Measurements from ENCODE around the gene MARS2.
"Not testable (repeated sequence)": the region's sequence is repeated elsewhere in the genome, so short reads cannot be mapped to it uniquely, and the experiment has no call there.

The MARS2 gene

DNA sequence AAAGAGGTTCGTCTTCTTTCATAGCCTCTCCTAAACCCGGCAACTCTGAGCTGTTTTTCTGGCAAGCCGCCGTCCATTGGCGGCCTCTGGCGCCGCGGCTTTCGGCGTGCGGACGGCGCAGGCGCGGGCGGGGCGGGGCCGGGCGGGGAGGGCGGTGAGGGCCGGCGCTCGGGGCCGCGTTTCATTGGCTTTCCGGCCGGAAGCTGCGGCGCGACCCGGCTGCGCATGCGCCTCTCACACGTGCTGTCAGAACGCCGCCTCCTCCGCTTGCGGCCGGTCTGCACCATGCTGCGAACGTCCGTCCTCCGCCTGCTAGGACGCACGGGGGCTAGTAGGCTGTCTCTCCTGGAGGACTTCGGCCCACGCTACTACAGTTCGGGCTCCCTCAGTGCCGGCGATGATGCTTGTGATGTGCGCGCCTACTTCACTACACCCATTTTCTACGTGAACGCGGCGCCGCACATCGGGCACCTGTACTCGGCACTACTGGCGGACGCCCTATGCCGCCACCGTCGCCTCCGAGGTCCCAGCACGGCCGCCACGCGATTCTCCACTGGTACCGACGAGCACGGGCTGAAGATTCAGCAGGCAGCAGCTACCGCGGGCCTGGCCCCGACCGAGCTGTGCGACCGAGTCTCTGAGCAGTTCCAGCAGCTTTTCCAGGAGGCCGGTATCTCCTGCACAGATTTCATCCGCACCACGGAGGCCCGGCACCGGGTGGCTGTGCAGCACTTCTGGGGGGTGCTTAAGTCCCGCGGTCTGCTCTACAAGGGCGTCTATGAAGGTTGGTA, at the start of gene MARS2:
MARS2 (plus strand) TSS at position 249 of the 791 bp plus-strand sequence; CDS start at position 286, 37 bp downstream.
- DNase-seq: peak; percentile 96

DNA sequence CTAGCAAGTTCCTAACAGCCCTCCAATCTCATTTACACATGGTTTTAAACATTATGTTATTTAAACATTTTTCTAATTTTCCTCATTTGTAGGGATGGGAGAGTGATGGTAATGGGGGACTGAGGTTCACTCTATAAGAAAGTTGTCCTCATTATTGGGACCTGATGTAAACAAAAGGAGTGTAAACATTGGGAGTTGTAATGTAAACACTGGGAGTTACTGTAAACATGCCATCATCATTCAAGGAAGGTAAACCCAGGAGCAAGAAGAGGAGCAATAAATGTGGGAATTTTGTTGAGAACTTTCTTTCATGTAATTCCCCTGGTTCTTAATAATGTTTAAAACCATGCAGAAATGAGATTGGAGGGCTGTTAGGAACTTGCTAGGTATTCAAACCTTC, 47.6 kb upstream of the MARS2 start:
- DNase-seq: no peak

DNA sequence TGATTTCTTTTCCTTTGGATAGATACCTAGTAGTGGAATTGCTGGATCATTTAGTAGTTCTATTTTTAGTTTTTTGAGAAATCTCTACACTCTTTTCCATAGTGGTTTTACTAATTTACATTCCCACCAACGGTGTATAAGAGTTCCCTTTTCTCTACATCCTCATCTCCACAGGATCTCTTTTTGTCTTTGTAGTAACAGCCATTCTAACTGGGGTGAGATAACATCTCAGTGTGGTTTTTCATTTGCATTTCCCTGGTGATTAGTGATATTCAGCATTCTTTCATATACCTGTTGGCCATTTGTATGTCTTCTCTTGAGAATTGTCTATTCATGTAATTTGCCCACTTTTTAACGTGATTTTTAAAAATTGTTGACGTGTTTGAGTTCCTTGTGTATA, 43.5 kb upstream of the MARS2 start:
- DNase-seq: no peak

DNA sequence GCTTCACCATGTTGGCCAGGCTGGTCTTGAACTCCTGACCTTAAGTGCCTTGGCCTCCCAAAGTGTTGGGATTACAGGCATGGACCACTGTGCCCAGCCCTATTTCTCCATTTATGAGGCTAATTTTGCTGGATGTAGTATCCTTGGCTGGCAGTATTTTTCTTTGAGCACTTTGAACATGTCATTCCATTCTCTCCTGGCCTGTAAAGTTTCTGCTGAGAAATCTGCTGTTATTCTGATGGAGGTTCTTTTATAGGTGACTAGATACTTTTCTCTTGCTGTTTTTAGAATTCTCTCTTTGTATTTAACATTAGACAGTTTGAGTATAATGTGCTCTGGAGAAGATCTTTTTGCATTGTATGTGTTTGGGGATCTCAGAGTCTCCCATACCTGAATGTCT, 38.9 kb upstream of the MARS2 start:
- DNase-seq: no peak

DNA sequence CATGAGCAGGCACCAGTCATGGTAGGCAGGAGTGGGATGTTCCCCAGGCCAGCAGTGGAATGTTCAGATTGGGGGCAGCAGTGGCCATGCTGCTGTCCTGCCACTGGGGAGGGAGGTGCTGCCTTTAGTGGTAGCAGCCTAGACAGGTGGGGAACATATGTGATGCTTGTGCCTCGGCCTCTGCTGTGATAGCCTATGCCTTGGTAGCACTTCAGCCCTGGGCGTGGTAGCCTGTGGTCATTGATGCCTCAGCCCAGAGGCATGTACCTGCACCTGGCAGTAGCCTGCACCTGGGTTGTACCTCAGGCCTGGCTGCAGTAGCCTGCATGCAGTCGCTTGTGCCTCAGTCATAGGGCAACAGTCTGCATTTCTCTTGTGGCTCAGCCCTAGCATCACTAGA, 36.9 kb upstream of the MARS2 start:
- no peak for DNase-seq

DNA sequence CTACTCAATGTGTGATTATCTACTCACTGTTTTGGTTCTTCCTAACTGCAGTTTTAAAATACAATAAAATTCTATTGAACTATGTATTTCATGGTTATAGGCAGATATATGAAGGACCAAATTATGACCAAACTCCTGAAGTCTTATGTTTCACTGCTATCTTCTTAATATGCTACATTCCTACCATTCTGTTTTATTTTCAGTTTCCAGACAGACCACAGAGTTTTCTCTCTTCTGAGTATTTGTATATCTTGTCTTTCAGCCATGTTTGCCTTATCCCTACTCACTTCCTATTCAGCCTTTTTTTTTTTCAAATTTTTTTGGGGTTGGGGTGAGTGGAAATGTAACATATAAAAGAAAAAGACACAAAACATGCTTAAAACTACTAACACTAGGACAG, 36.1 kb upstream of the MARS2 start:
- DNase-seq: no peak

DNA sequence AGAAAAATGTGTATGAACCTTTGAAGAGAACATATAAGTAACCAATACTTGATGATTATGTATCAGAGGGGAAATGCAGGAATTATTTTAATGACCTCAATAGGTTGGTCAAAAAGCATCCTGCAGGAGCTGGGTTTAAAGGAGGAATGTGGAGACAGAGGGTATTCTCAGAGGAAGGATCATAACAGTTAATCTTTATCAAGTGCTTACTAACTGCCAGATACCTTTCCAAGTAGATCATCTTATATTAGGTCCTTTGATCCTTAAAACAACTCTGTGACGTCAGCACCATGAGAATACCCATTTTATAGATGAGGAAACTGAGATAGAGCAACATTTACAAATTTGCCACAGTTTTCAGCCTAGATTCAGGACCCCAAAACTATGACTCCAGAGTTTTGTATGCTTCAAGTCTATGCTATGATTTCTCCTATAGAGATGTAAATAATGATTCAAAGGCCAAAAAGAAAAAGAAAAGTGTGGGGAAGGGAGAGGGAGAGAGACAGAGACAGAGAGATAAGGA, 32.7 kb upstream of the MARS2 start:
- no peak for DNase-seq

DNA sequence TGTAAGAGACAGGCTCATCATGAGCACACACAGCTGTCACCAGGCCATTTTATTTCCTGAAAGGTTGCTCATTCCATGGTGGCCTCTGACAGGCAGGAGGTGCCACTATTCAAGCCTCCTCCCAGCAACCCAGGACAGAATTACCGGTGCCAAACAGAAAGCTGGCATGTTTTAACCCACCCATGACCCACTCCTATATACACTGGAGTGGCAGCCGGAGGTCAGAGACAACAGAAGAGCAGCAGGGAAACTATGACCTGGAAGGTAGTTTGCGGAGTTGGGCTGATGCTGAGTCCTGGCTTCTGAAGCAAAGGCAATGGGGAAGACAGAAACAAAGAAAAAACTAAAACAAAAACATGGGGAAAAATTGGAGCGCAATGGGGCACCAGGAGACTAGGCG, 32.1 kb upstream of the MARS2 start:
- no peak for DNase-seq

DNA sequence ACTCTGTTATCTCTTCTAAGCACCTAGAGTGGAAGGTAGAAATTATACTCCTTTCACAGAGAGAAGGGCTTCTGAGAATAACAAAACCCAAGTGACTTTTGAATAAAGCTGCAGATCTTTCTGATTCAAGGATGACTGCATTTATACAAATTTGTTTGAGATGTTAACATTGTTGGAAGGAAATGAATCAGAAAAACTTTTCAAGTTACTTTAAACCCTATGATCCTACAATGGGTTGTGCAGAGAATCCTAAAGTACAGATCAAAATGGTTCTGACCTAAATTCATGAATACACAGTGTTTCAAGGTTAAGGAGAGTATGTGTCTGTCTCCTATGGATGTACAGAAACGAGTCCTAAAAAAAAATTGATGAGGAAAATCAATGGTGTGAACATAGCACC, 31.6 kb upstream of the MARS2 start:
- DNase-seq: no peak

DNA sequence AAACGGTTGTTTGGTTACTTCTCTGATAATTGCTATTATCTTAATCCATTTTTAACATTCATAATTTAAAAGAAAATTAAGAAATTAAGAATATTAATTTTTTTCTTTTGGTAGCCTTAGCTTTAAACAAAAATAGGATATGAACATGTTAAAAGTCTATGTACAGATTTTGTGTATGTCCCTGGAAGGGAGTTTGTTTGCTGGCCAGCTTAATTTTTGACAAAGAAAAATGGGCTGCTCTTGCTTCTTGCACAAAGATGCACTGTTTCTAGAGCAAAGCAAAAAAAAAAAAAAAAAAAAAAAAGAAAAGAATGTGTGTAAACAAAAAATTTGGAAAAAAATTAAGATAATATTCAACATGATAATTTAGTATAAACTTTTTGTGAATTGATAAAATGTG, 31.1 kb upstream of the MARS2 start:
- DNase-seq: no peak

DNA sequence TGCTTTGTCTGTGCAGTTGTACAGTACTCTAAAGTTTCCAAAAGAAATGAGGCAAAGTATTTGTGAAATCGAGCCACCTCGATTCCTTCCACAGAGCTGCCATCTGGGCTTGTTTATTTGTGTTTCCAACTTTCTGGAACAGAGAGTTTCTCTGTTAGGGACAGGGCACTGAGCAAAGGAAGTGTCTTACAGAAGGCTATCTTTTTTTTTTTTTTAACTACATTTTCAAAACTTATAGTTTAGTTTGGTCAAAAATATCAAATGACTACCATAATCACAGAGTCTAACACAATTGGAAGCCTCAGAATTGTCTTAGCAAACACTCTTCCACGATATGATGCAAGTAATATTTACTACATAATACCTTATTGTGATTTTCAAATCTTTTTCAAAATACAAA, 30.6 kb upstream of the MARS2 start:
- no peak for DNase-seq

DNA sequence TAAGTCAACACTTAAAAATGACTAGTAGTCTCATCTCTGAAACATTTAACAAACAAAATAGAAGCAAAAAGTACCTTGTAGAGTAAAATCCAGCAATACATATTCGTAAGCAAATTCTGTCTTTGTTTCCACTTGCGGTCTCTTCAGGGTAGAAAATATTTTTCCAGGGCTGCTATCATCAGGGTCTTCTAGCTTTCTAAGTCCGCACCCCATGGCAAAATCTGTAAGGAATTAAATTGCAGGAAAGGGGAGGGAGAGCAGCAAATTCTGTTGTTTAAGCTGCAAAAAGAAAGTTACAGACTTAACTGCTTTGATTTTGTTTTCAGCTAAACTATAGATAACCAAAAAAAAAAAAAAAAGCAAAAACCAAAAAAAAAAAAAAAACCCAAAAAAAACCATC, 29.9 kb upstream of the MARS2 start, which contains the start of gene RFTN2:
RFTN2 (minus strand) TSS at position 342 of the 400 bp plus-strand sequence; CDS start at position 213, 129 bp downstream.
- peak; percentile 57 for DNase-seq

DNA sequence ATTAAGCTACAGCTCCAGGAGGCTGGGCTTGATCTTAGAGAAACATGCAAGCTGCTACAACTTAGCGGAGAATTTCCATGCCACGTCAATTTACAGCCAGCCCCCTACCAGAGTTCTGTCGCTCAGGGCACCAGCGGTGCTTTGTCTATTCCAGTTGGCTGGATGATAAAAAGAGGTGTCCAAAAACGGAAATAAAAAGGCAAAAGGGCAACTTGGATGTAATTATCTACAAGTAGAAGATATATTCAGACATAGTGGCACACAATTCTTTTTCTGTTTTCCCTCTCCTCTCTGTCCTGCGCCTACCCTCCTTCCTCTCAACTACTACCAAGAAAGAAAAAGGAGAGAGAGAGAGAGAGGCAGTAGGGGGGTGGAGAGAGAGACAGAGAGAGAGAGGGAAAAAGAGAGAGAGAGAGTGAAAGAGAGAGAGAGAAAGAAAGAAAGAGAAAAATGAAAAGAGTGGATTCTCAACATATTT, 29.4 kb upstream of the MARS2 start:
- DNase-seq: peak; percentile 82

DNA sequence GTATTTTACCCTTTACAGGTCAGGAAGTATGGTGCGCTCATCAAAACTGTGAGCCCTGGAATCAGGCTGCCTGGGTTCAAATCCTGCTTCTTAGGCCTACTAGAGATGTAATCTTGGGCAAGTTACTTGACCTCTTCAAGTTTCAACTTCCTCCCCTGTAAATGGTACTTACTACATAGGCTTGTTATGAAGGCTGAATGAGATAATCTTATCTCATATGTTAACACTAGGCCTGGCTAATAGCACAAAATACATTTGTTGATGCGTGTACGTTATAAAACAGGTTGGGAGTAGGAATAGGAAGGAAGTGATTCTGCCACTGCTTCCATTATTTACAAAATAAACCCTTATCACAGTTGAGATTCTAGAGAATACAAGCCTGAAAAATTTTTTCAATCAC, 28.1 kb upstream of the MARS2 start:
- no peak for DNase-seq

DNA sequence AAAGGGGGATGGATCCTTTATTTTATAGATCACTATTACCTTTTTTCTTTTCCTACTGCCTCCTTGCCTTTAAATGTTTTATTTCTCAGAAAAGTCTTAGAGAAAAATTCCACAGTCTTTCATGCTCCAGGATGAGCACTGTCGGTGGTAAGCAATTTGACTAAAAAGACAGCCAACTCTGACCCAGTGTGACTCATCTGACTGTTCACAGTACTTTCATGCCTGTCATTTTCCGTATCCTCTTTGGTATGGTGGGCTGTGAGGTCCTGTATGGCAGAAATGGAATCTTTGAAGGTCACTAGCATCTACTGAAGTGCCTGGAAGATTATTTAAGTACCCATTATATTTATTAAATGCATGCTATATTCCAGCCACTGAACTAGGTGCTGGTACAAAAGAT, 27.7 kb upstream of the MARS2 start:
- DNase-seq: no peak

DNA sequence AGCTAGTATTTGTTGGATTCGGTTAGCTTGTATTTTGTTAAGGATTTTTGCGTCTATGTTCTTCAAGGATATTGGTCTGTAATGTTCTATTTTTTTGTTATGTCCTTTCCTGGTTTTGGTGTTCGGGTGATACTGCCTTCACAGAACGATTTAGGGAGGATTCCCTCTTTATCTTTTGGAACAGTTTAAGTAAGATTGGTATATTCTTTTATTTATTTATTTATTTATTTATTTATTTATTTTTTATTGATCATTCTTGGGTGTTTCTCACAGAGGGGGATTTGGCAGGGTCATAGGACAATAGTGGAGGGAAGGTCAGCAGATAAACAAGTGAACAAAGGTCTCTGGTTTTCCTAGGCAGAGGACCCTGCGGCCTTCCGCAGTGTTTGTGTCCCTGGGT, 10.0 kb upstream of the MARS2 start:
- not testable (repeated sequence) for DNase-seq

DNA sequence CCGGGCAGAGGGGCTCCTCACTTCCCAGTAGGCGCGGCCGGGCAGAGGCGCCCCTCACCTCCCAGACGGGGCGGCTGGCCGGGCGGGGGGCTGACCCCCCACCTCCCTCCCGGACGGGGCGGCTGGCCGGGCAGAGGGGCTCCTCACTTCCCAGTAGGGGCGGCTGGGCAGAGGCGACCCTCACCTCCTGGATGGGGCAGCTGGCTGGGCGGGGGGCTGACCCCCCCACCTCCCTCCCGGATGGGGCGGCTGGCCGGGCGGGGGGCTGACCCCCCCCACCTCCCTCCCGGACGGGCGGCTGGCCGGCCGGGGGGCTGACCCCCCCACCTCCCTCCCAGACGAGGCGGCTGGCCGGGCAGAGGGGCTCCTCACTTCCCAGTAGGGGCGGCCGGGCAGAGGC, 9.2 kb upstream of the MARS2 start:
- not testable (repeated sequence) for DNase-seq

DNA sequence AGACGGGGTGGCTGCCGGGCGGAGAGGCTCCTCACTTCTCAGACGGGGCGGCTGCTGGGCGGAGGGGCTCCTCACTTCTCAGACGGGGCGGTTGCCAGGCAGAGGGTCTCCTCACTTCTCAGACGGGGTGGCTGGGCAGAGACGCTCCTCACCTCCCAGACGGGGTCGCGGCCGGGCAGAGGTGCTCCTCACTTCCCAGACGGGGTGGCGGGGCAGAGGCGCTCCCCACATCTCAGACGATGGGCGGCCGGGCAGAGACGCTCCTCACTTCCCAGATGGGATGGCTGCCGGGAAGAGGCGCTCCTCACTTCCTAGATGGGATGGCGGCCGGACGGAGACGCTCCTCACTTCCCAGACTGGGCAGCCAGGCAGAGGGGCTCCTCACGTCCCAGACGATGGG, 8.6 kb upstream of the MARS2 start:
- DNase-seq: not testable (repeated sequence)

DNA sequence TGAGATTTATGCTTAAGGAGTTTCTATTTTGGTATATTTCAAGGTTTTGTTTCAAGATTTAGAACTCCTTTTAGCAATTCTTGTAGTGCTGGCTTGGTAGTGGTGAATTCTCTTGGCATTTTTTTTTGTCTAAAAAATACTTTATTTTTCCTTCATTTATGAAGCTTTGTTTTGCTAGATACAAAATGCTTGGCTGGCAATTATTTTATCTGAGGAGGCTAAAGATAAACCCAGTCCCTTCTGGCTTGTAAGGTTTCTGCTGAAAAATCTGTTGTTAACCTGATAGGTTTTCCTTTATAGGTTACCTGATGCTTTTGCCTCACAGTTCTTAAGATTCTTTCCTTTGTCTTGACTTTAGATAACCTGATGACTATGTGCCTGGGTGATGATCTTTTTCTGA, 5.4 kb upstream of the MARS2 start:
- not testable (repeated sequence) for DNase-seq

DNA sequence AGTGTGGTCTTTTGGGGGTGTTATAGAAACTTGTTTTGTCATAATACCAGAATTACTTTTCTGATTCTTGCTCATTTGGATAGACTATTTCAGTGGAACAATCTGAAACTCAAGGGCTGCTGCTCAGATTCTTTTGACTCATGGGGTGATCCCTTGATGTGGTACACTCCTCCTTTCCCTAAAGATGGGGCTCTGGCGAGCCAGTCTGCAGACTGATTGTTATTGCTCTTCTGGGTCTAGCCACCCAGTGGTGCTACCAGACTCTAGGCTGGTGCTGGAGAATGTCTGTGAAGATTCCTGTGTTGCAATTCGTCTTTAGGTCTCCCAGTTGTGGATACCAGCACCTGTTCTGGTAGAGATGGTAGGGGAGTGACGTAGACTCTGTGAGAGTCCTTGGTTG, 4.2 kb upstream of the MARS2 start:
- DNase-seq: no peak

DNA sequence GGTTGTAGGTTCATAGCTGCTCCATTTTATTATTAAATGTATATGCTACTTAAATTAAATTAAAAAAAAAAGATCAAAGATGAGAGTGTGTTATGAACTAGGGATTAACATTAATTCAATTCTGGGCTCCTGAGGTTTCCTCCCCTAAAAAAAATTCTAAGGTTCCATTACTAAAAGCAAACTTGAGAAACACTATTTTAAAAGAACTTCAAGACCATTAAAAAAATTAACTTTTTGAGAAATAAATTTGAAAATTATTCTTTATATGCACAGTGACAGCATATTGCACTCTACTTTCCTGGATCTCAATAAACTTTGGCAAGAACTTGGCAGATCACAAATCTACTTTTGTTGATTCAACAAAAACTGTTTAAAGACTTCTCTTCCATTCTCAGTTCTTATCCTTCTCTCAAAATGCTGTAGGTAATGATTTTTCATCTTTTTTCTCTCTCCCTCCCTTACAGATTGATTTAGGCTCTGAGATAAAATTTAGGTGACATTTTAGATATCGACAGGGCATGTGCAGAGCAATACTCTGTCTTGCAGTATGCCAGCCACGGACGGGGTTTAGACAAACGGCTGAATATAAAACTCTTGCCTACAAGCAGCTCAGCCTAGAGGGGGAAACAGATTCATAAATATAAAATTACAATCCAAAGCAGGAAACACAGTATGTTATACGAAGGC, 592 bp upstream of the MARS2 start:
- DNase-seq: no peak

DNA sequence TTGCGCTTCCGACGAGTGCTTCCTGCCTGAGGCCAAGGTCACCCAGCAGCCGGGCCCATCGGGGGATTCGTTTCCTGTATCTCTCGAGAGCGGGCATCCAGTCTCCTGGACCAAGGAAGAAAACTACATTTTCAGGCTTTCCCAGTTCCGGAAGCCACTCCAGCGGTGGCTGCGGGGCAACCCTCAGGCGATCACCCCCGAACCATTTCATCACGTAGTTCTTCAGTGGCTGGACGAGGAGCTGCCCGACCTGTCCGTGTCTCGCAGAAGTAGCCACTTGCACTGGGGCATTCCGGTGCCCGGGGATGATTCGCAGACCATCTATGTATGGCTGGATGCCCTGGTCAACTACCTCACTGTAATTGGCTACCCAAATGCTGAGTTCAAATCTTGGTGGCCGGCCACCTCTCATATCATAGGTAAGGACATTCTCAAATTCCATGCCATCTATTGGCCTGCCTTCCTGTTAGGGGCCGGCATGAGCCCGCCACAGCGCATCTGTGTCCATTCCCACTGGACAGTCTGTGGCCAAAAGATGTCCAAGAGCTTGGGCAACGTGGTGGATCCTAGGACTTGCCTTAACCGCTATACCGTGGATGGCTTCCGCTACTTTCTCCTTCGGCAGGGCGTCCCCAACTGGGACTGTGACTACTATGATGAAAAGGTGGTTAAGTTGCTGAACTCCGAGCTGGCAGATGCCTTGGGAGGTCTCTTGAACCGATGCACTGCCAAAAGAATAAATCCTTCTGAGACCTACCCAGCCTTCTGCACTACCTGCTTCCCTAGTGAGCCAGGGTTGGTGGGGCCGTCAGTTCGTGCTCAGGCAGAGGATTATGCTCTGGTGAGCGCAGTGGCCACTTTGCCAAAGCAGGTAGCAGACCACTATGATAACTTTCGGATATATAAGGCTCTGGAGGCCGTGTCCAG, 1.0 kb downstream of the MARS2 start:
- peak; percentile 46 for DNase-seq

DNA sequence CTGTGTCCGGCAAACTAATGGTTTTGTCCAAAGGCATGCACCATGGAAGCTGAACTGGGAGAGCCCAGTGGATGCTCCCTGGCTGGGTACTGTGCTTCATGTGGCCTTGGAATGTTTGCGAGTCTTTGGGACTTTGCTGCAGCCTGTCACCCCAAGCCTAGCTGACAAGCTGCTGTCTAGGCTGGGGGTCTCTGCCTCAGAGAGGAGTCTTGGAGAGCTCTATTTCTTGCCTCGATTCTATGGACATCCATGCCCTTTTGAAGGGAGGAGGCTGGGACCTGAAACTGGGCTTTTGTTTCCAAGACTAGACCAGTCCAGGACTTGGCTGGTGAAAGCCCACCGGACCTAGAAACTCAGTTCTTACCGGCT, 1.7 kb downstream of the MARS2 start:
- DNase-seq: no peak
